ENCODE data around the gene PTGIR.

The PTGIR gene

GRCh38 chr19:46621191-46622117 is 3.4 kb downstream of the PTGIR start:
- TF ChIP-seq CTCF (IDR thresholded peaks at IDR 0.05; ENCODE audit: low read depth, low read length) = no peak; the same call in 1 of the 2 replicates
- DNase-seq (ENCODE audit: extremely low read depth, low read depth) = no peak

GRCh38 chr19:46620716-46621115 is 4.2 kb downstream of the PTGIR start:
- DNase-seq (ENCODE audit: extremely low read depth, low read depth) = no peak
- TF ChIP-seq CTCF (IDR thresholded peaks at IDR 0.05; ENCODE audit: low read depth, low read length) = no peak

GRCh38 chr19:46620267-46620666 is 4.6 kb downstream of the PTGIR start:
- no peak for DNase-seq (ENCODE audit: extremely low read depth, low read depth)
- TF ChIP-seq CTCF (IDR thresholded peaks at IDR 0.05; ENCODE audit: low read depth, low read length) = no peak

GRCh38 chr19:46618670-46619231 is 6.1 kb downstream of the PTGIR start:
- no peak for DNase-seq (ENCODE audit: extremely low read depth, low read depth)
- TF ChIP-seq CTCF (IDR thresholded peaks at IDR 0.05; ENCODE audit: low read depth, low read length) = no peak

GRCh38 chr19:46617601-46618000 is 7.3 kb downstream of the PTGIR start:
- no peak for TF ChIP-seq CTCF (IDR thresholded peaks at IDR 0.05; ENCODE audit: low read depth, low read length)
- no peak for DNase-seq (ENCODE audit: extremely low read depth, low read depth)

GRCh38 chr19:46616631-46617322 is 8.1 kb downstream of the PTGIR start:
- DNase-seq (ENCODE audit: extremely low read depth, low read depth) = no peak
- peak; percentile 33 for TF ChIP-seq CTCF (IDR thresholded peaks at IDR 0.05; ENCODE audit: low read depth, low read length)

- TF ChIP-seq CTCF (IDR thresholded peaks at IDR 0.05; ENCODE audit: low read depth, low read length) = no peak
Observed at GRCh38 chr19:46615966-46616365, 8.9 kb downstream of the PTGIR start.

More at GRCh38 chr19:46615966-46616365, 8.9 kb downstream of the PTGIR start:
- DNase-seq (ENCODE audit: extremely low read depth, low read depth) = no peak

Measured in AG09319 (cell line).